Measurements from ENCODE around the gene RPS6KA6.

Gene RPS6KA6

GRCh38 chrX:84047339-84047738 is 140.7 kb downstream of the RPS6KA6 start:
- in situ Hi-C loops (cut with MboI; ENCODE audit: low pct_unique_long_range_greater_than_20kb, low sequenced_read_pairs), result no loop called here
- DNase-seq, result no peak

DNA sequence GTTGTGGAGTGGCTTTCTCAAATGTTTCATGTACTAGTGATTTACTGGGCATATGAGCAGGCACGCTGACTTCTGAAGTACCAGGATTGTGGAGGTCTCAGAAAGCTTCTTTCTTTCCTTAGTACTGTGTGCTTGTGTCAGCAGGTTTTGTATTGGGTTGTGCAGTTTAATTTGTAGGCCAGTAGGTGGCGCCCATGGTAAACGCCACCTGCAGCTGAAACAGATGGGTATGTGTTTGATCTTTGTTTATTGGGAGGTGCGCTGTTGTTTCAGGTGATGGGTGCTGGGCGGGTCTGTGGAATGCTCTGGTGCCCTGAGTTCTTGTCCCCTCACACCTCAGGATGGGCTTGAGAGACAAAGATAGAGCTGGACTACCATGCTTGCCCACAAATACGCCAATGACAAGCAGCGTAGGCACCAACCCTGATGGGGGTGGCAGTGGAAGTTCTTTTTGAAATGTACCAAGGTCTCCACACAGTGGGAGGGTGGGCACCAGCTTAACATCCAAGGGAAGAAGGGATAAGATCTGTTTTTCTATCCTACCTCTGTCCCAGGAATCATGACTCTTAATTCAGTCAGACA is 141.5 kb downstream of the RPS6KA6 start:
- in situ Hi-C loops (cut with MboI; ENCODE audit: low pct_unique_long_range_greater_than_20kb, low sequenced_read_pairs), result no loop called here
- peak; percentile 46 for DNase-seq

GRCh38 chrX:84044051-84044450 is 143.9 kb downstream of the RPS6KA6 start:
- DNase-seq, result no peak
- in situ Hi-C loops (cut with MboI; ENCODE audit: low pct_unique_long_range_greater_than_20kb, low sequenced_read_pairs), result no loop called here

All from KBM-7 (cell line).